Measurements from ENCODE around the gene CELF2.

CELF2 gene

GRCh38 chr10:11152801-11153200, 135.1 kb downstream of the CELF2 start:
- H2BK15ac ChIP-seq (ENCODE audit: low read length) = no peak overlapping the region

GRCh38 chr10:11153245-11153644, 135.6 kb downstream of the CELF2 start:
- H2AFZ ChIP-seq (ENCODE audit: low read length) = no peak overlapping the region
- H2BK5ac ChIP-seq (ENCODE audit: low read length) = no peak overlapping the region
- H4K91ac ChIP-seq (ENCODE audit: low read depth, low read length, poor library complexity) = no peak overlapping the region
- no peak overlapping the region for H3K27ac ChIP-seq (replicated peaks; ENCODE audit: low read length)
- no peak overlapping the region for H2BK12ac ChIP-seq (ENCODE audit: low read length)
- DNase-seq (ENCODE audit: low spot score) = no peak
- no peak overlapping the region for H3K9ac ChIP-seq (ENCODE audit: low read depth, low read length, poor library complexity)
- peaks cover 14 to 18% of the 10 kb centered on the region in 2 donors for H3K4me1 ChIP-seq (ENCODE audit: control insufficient read depth in 2 of 2, insufficient read depth in 1 of 2, low read depth in 1 of 2, low read length in 2 of 2)
- H3K9me3 ChIP-seq (replicated peaks in 1 of 2; ENCODE audit: control insufficient read depth in 2 of 2, insufficient read depth in 1 of 2, low read depth in 1 of 2, low read length in 2 of 2) = no peaks in the 10 kb centered on the region
- no peak overlapping the region for H3K4me3 ChIP-seq (ENCODE audit: low read length in 2 of 2)
- H2BK120ac ChIP-seq (ENCODE audit: low read depth, low read length) = no peak overlapping the region
- no peak overlapping the region for H3K23ac ChIP-seq (ENCODE audit: low read depth, low read length, poor library complexity)
- no peak overlapping the region for H3K18ac ChIP-seq (ENCODE audit: low read length)
- no peaks in the 10 kb centered on the region for H3K36me3 ChIP-seq (replicated peaks in 1 of 2; ENCODE audit: control insufficient read depth in 2 of 2, insufficient read depth in 2 of 2, low read length in 2 of 2)
- H2BK15ac ChIP-seq (ENCODE audit: low read length) = no peak overlapping the region
- no peak overlapping the region for H2AK5ac ChIP-seq (ENCODE audit: low read depth, low read length)
- H4K8ac ChIP-seq (ENCODE audit: low read depth, low read length) = no peak overlapping the region
- no peaks in the 10 kb centered on the region for H3K27me3 ChIP-seq (ENCODE audit: control insufficient read depth in 3 of 3, insufficient read depth in 3 of 3, low read depth in 1 of 3, low read length in 3 of 3)
- H3K4me2 ChIP-seq (ENCODE audit: insufficient read depth, low read length, poor library complexity, severe bottlenecking) = no peak overlapping the region
- WGBS, 2 donors (ENCODE audit: extremely low coverage in 2 of 2, insufficient read length in 2 of 2, insufficient replicate concordance in 1 of 2) = no CpG with 5 or more reads among the region's 6 CpGs
- H3K14ac ChIP-seq (ENCODE audit: low read length) = no peak overlapping the region
- H3K79me1 ChIP-seq (ENCODE audit: low read depth, low read length) = no peaks in the 10 kb centered on the region
- no peak overlapping the region for H3K4ac ChIP-seq (ENCODE audit: low read length)

More at GRCh38 chr10:11152801-11153200, 135.1 kb downstream of the CELF2 start:
- no peak overlapping the region for H2BK120ac ChIP-seq (ENCODE audit: low read depth, low read length)
- H4K8ac ChIP-seq (ENCODE audit: low read depth, low read length) = no peak overlapping the region
- H3K4ac ChIP-seq (ENCODE audit: low read length) = no peak overlapping the region
- no peak for DNase-seq (ENCODE audit: low spot score)
- H3K4me3 ChIP-seq (ENCODE audit: low read length in 2 of 2) = no peak overlapping the region
- peaks cover 14 to 21% of the 10 kb centered on the region in 2 donors for H3K4me1 ChIP-seq (ENCODE audit: control insufficient read depth in 2 of 2, insufficient read depth in 1 of 2, low read depth in 1 of 2, low read length in 2 of 2)
- no peaks in the 10 kb centered on the region for H3K27me3 ChIP-seq (ENCODE audit: control insufficient read depth in 3 of 3, insufficient read depth in 3 of 3, low read depth in 1 of 3, low read length in 3 of 3)
- H2AFZ ChIP-seq (ENCODE audit: low read length) = no peak overlapping the region
- H3K23ac ChIP-seq (ENCODE audit: low read depth, low read length, poor library complexity) = no peak overlapping the region
- no CpG with 5 or more reads among the region's 5 CpGs for WGBS, 2 donors (ENCODE audit: extremely low coverage in 2 of 2, insufficient read length in 2 of 2, insufficient replicate concordance in 1 of 2)
- no peak overlapping the region for H3K14ac ChIP-seq (ENCODE audit: low read length)
- H3K36me3 ChIP-seq (replicated peaks in 1 of 2; ENCODE audit: control insufficient read depth in 2 of 2, insufficient read depth in 2 of 2, low read length in 2 of 2) = no peaks in the 10 kb centered on the region
- H3K27ac ChIP-seq (replicated peaks; ENCODE audit: low read length) = no peak overlapping the region
- no peaks in the 10 kb centered on the region for H3K9me3 ChIP-seq (replicated peaks in 1 of 2; ENCODE audit: control insufficient read depth in 2 of 2, insufficient read depth in 1 of 2, low read depth in 1 of 2, low read length in 2 of 2)
- H3K4me2 ChIP-seq (ENCODE audit: insufficient read depth, low read length, poor library complexity, severe bottlenecking) = no peak overlapping the region
- H3K18ac ChIP-seq (ENCODE audit: low read length) = no peak overlapping the region
- no peak overlapping the region for H2BK5ac ChIP-seq (ENCODE audit: low read length)
- no peak overlapping the region for H2AK5ac ChIP-seq (ENCODE audit: low read depth, low read length)
- H2BK12ac ChIP-seq (ENCODE audit: low read length) = no peak overlapping the region
- H3K79me1 ChIP-seq (ENCODE audit: low read depth, low read length) = no peaks in the 10 kb centered on the region
- H4K91ac ChIP-seq (ENCODE audit: low read depth, low read length, poor library complexity) = no peak overlapping the region
- no peak overlapping the region for H3K9ac ChIP-seq (ENCODE audit: low read depth, low read length, poor library complexity)

- WGBS, 2 donors (ENCODE audit: extremely low coverage in 2 of 2, insufficient read length in 2 of 2, insufficient replicate concordance in 1 of 2) = no CpG with 5 or more reads among the region's 2 CpGs
- H3K27ac ChIP-seq (replicated peaks; ENCODE audit: low read length) = no peak overlapping the region
These were observed 136.1 kb downstream of the CELF2 start for GRCh38 chr10:11153766-11154165.

GRCh38 chr10:11154333-11154732, 136.7 kb downstream of the CELF2 start:
- H2BK5ac ChIP-seq (ENCODE audit: low read length) = no peak overlapping the region
- H3K4me3 ChIP-seq (ENCODE audit: low read length in 2 of 2) = no peak overlapping the region
- H3K9ac ChIP-seq (ENCODE audit: low read depth, low read length, poor library complexity) = no peak overlapping the region
- no peak overlapping the region for H2BK12ac ChIP-seq (ENCODE audit: low read length)
- no peak overlapping the region for H3K27ac ChIP-seq (replicated peaks; ENCODE audit: low read length)
- H2AK5ac ChIP-seq (ENCODE audit: low read depth, low read length) = no peak overlapping the region
- no peaks in the 10 kb centered on the region for H3K36me3 ChIP-seq (replicated peaks in 1 of 2; ENCODE audit: control insufficient read depth in 2 of 2, insufficient read depth in 2 of 2, low read length in 2 of 2)
- no peak overlapping the region for H3K4me2 ChIP-seq (ENCODE audit: insufficient read depth, low read length, poor library complexity, severe bottlenecking)
- H3K4ac ChIP-seq (ENCODE audit: low read length) = no peak overlapping the region
- H3K9me3 ChIP-seq (replicated peaks in 1 of 2; ENCODE audit: control insufficient read depth in 2 of 2, insufficient read depth in 1 of 2, low read depth in 1 of 2, low read length in 2 of 2) = no peaks in the 10 kb centered on the region
- no peak overlapping the region for H2BK15ac ChIP-seq (ENCODE audit: low read length)
- WGBS, 2 donors (ENCODE audit: extremely low coverage in 2 of 2, insufficient read length in 2 of 2, insufficient replicate concordance in 1 of 2) = no CpG with 5 or more reads among the region's 4 CpGs
- H3K27me3 ChIP-seq (ENCODE audit: control insufficient read depth in 3 of 3, insufficient read depth in 3 of 3, low read depth in 1 of 3, low read length in 3 of 3) = no peaks in the 10 kb centered on the region
- H2BK120ac ChIP-seq (ENCODE audit: low read depth, low read length) = no peak overlapping the region
- no peak overlapping the region for H3K18ac ChIP-seq (ENCODE audit: low read length)
- no peaks in the 10 kb centered on the region for H3K79me1 ChIP-seq (ENCODE audit: low read depth, low read length)
- no peak overlapping the region for H4K8ac ChIP-seq (ENCODE audit: low read depth, low read length)
- no peak for DNase-seq (ENCODE audit: low spot score)
- no peak overlapping the region for H4K91ac ChIP-seq (ENCODE audit: low read depth, low read length, poor library complexity)
- H3K4me1 ChIP-seq (ENCODE audit: control insufficient read depth in 2 of 2, insufficient read depth in 1 of 2, low read depth in 1 of 2, low read length in 2 of 2) = peaks cover 12 to 14% of the 10 kb centered on the region in 2 donors
- H3K23ac ChIP-seq (ENCODE audit: low read depth, low read length, poor library complexity) = no peak overlapping the region
- no peak overlapping the region for H2AFZ ChIP-seq (ENCODE audit: low read length)
- H3K14ac ChIP-seq (ENCODE audit: low read length) = no peak overlapping the region

More at GRCh38 chr10:11153766-11154165, 136.1 kb downstream of the CELF2 start:
- Histone ChIP-seq H3K4me1 (ENCODE audit: control insufficient read depth in 2 of 2, insufficient read depth in 1 of 2, low read depth in 1 of 2, low read length in 2 of 2) (peaks cover 12 to 14% of the 10 kb centered on the region in 2 donors), H4K91ac (ENCODE audit: low read depth, low read length, poor library complexity) (no peak overlapping the region), H2BK120ac (ENCODE audit: low read depth, low read length) (no peak overlapping the region), H3K18ac (ENCODE audit: low read length) (no peak overlapping the region), H2BK15ac (ENCODE audit: low read length) (no peak overlapping the region), H3K4me3 (ENCODE audit: low read length in 2 of 2) (no peak overlapping the region), H4K8ac (ENCODE audit: low read depth, low read length) (no peak overlapping the region), H3K27me3 (ENCODE audit: control insufficient read depth in 3 of 3, insufficient read depth in 3 of 3, low read depth in 1 of 3, low read length in 3 of 3) (no peaks in the 10 kb centered on the region), H3K4me2 (ENCODE audit: insufficient read depth, low read length, poor library complexity, severe bottlenecking) (no peak overlapping the region), H3K14ac (ENCODE audit: low read length) (no peak overlapping the region), H2BK5ac (ENCODE audit: low read length) (no peak overlapping the region), H3K79me1 (ENCODE audit: low read depth, low read length) (no peaks in the 10 kb centered on the region), H3K23ac (ENCODE audit: low read depth, low read length, poor library complexity) (no peak overlapping the region), H3K9me3 (replicated peaks in 1 of 2; ENCODE audit: control insufficient read depth in 2 of 2, insufficient read depth in 1 of 2, low read depth in 1 of 2, low read length in 2 of 2) (no peaks in the 10 kb centered on the region), H2AFZ (ENCODE audit: low read length) (no peak overlapping the region), H2BK12ac (ENCODE audit: low read length) (no peak overlapping the region), H3K9ac (ENCODE audit: low read depth, low read length, poor library complexity) (no peak overlapping the region), H3K36me3 (replicated peaks in 1 of 2; ENCODE audit: control insufficient read depth in 2 of 2, insufficient read depth in 2 of 2, low read length in 2 of 2) (no peaks in the 10 kb centered on the region), H3K4ac (ENCODE audit: low read length) (no peak overlapping the region), H2AK5ac (ENCODE audit: low read depth, low read length) (no peak overlapping the region)
- DNase-seq (ENCODE audit: low spot score) = no peak
